Measurements from ENCODE around the gene COG4. TPM values are rescaled to one million over a fixed set of nuclear protein-coding genes. Genes with fewer than 3 reads are reported as not detected.

Gene COG4
- total RNA-seq, 2 donors from 2014 or later: 62.7 to 71.4 TPM

- H3K9me3 ChIP-seq (ENCODE audit: control insufficient read depth, low read length): no peaks in the 10 kb centered on the region
- no peaks in the 10 kb centered on the region for H3K27me3 ChIP-seq (ENCODE audit: control insufficient read depth, insufficient read depth, low read length, poor library complexity, severe bottlenecking)
- no peaks in the 10 kb centered on the region for H3K4me1 ChIP-seq (ENCODE audit: control insufficient read depth, insufficient read depth, low read length)
- peaks cover 36% of the 10 kb centered on the region for H3K36me3 Mint-ChIP-seq (ENCODE audit: low read depth)
- peaks cover 40% of the 10 kb centered on the region for H3K36me3 ChIP-seq (ENCODE audit: control insufficient read depth, insufficient read depth, low read length)
- no peak overlapping the region for H3K27ac ChIP-seq (ENCODE audit: low read depth, low read length)
- no peak overlapping the region for H3K4me3 Mint-ChIP-seq
- H3K27me3 Mint-ChIP-seq (ENCODE audit: insufficient read depth): no peaks in the 10 kb centered on the region
- 87 to 100% methylated on average over 3 to 5 of the region's 5 CpGs for whole genome bisulfite sequencing, 2 experiments (ENCODE audit: insufficient coverage in 1 of 2, insufficient read length in 1 of 2)
- no peaks in the 10 kb centered on the region for H3K4me1 Mint-ChIP-seq
- no peak for DNase-seq
- H3K27ac Mint-ChIP-seq: no peak overlapping the region
- H3K4me3 ChIP-seq (ENCODE audit: low read length): no peak overlapping the region
- TF ChIP-seq CTCF (conservative IDR thresholded peaks at IDR 0.05): no peak
- no peak overlapping the region for H3K9ac ChIP-seq (ENCODE audit: extremely low read depth, low read length, poor library complexity, severe bottlenecking)
- H3K9me3 Mint-ChIP-seq: no peaks in the 10 kb centered on the region
Observed at GRCh38 chr16:70482624-70483023, 40.7 kb downstream of the COG4 start.

GRCh38 chr16:70481929-70482536 lies 41.3 kb downstream of the COG4 start:
- no peak for DNase-seq
- peaks cover 40% of the 10 kb centered on the region for H3K36me3 ChIP-seq (ENCODE audit: control insufficient read depth, insufficient read depth, low read length)
- 91 to 93% methylated on average over 5 to 7 of the region's 7 CpGs for WGBS, 2 experiments (ENCODE audit: insufficient coverage in 1 of 2, insufficient read length in 1 of 2)
- Mint-ChIP-seq H3K4me3 (no peak overlapping the region), H3K27ac (no peak overlapping the region), H3K4me1 (no peaks in the 10 kb centered on the region), H3K27me3 (ENCODE audit: insufficient read depth) (no peaks in the 10 kb centered on the region), H3K36me3 (ENCODE audit: low read depth) (peaks cover 38% of the 10 kb centered on the region), H3K9me3 (no peaks in the 10 kb centered on the region)
- H3K9me3 ChIP-seq (ENCODE audit: control insufficient read depth, low read length): no peaks in the 10 kb centered on the region
- no peak overlapping the region for H3K4me3 ChIP-seq (ENCODE audit: low read length)
- H3K27ac ChIP-seq (ENCODE audit: low read depth, low read length): no peak overlapping the region
- H3K9ac ChIP-seq (ENCODE audit: extremely low read depth, low read length, poor library complexity, severe bottlenecking): no peak overlapping the region
- no peaks in the 10 kb centered on the region for H3K27me3 ChIP-seq (ENCODE audit: control insufficient read depth, insufficient read depth, low read length, poor library complexity, severe bottlenecking)
- no peaks in the 10 kb centered on the region for H3K4me1 ChIP-seq (ENCODE audit: control insufficient read depth, insufficient read depth, low read length)
- no peak for TF ChIP-seq CTCF (conservative IDR thresholded peaks at IDR 0.05)

- H3K9me3 Mint-ChIP-seq: no peaks in the 10 kb centered on the region
- H3K36me3 Mint-ChIP-seq (ENCODE audit: low read depth): peaks cover 31% of the 10 kb centered on the region
- Histone ChIP-seq H3K27ac (ENCODE audit: low read depth, low read length) (no peak overlapping the region), H3K36me3 (ENCODE audit: control insufficient read depth, insufficient read depth, low read length) (peaks cover 40% of the 10 kb centered on the region), H3K9ac (ENCODE audit: extremely low read depth, low read length, poor library complexity, severe bottlenecking) (no peak overlapping the region), H3K4me1 (ENCODE audit: control insufficient read depth, insufficient read depth, low read length) (no peaks in the 10 kb centered on the region), H3K9me3 (ENCODE audit: control insufficient read depth, low read length) (no peaks in the 10 kb centered on the region), H3K4me3 (ENCODE audit: low read length) (no peak overlapping the region), H3K27me3 (ENCODE audit: control insufficient read depth, insufficient read depth, low read length, poor library complexity, severe bottlenecking) (no peaks in the 10 kb centered on the region)
- H3K27ac Mint-ChIP-seq: no peak overlapping the region
- no peak overlapping the region for H3K4me3 Mint-ChIP-seq
- H3K27me3 Mint-ChIP-seq (ENCODE audit: insufficient read depth): no peaks in the 10 kb centered on the region
- TF ChIP-seq CTCF (conservative IDR thresholded peaks at IDR 0.05): no peak
- 94 to 98% methylated on average over 10 to 17 of the region's 17 CpGs for WGBS, 2 experiments (ENCODE audit: insufficient coverage in 1 of 2, insufficient read length in 1 of 2)
- no peaks in the 10 kb centered on the region for H3K4me1 Mint-ChIP-seq
- no peak for DNase-seq
Observed at GRCh38 chr16:70480127-70481105, 42.9 kb downstream of the COG4 start.
